GM10248 (cell line): ENCODE data around the gene CACNA2D3.

Source experiments
- CTCF ChIA-PET: fragments of 300-600 bp; sonication (Branson Sonifier 250); formaldehyde crosslinking; extraction: SDS; loops from one replicate; lab custom pipeline; 2021; ENCODE audit warnings: antibody characterized with exemption; lab: Yijun Ruan, JAX
- POLR2A ChIA-PET: fragments of 350-650 bp; sonication (Branson Sonifier 250); formaldehyde crosslinking; extraction: SDS; loops from one replicate; lab custom pipeline; 2020; ENCODE audit warnings: antibody characterized with exemption; lab: Yijun Ruan, JAX
- DNase-seq: peaks from one replicate; pipeline ENCODE4 v3.0.0; 2012; ENCODE audit errors: extremely low spot score
- CTCF ChIP-seq: IDR thresholded peaks from 2 replicates; pipeline ENCODE4 v1.5.1; 2012; ENCODE audit warnings: mild to moderate bottlenecking, low read depth; ENCODE audit errors: extremely low read depth, missing control alignments, control extremely low read depth

Gene CACNA2D3

GRCh38 chr3:54897028-54897711, 774.8 kb downstream of the CACNA2D3 start:
- no peak for DNase-seq
- ChIA-PET CTCF (no interaction called here), POLR2A (no interaction called here)
- no peak for TF ChIP-seq CTCF

GRCh38 chr3:54899273-54899672, 776.9 kb downstream of the CACNA2D3 start:
- no peak for DNase-seq
- TF ChIP-seq CTCF: no peak
- CTCF ChIA-PET: no interaction called here
- POLR2A ChIA-PET: no interaction called here

- no peak for TF ChIP-seq CTCF
- ChIA-PET POLR2A (no interaction called here), CTCF (no interaction called here)
- DNase-seq: no peak
Measured at GRCh38 chr3:54900838-54901591, 778.7 kb downstream of the CACNA2D3 start.

- no peak for DNase-seq
- CTCF ChIA-PET: no interaction called here
- no peak for TF ChIP-seq CTCF
- POLR2A ChIA-PET: no interaction called here
Measured at GRCh38 chr3:54901906-54902685, 779.7 kb downstream of the CACNA2D3 start.

- TF ChIP-seq CTCF: no peak
- POLR2A ChIA-PET: no interaction called here
- CTCF ChIA-PET: interaction anchor here (1.0 kb wide), 1 partner anchor 31 kb away, joined by 3 read pairs; no protein-coding TSS in a partner anchor
- DNase-seq: no peak
Measured at GRCh38 chr3:54905261-54905888, 783.0 kb downstream of the CACNA2D3 start.

- TF ChIP-seq CTCF: no peak
- no peak for DNase-seq
- ChIA-PET CTCF (interaction anchor here (1.2 kb wide), 1 partner anchor 12 kb away, joined by 5 read pairs; no protein-coding TSS in a partner anchor), POLR2A (no interaction called here)
Measured at GRCh38 chr3:54905920-54906319, 783.6 kb downstream of the CACNA2D3 start.
